Thoracic aorta (tissue), 2 donors: Measurements from ENCODE around the gene IL10. TPM values are rescaled to one million over a fixed set of nuclear protein-coding genes. Genes with fewer than 3 reads are reported as not detected.
A peak's percentile ranks its signal among the peaks of the same experiment; 100 is the strongest.

Experiments used
- ATAC-seq: fragments of 150-250 bp; one replicate; pipeline ENCODE4 v1.8.0; 2017; ENCODE audit warnings: low read depth; ENCODE audit not compliant: insufficient number of reproducible peaks, low FRiP score
- DNase-seq: peaks from one replicate; pipeline ENCODE4 v3.0.0-alpha.2; 2020; ENCODE audit warnings: low spot score
- H3K27ac ChIP-seq, 2 donors: fragments of 200-600 bp; sonication (generic); 1 replicate in 1 of 2; 2 replicates in 1 of 2; pipeline ENCODE4 v1.5.1; 2016; ENCODE audit warnings: mild to moderate bottlenecking in 2 of 2, moderate library complexity in 2 of 2
- H3K27me3 ChIP-seq: fragments of 200-600 bp; sonication (generic); replicated peaks from 2 replicates; pipeline ENCODE4 v1.6.0; 2016; ENCODE audit warnings: mild to moderate bottlenecking; ENCODE audit not compliant: insufficient read depth
- H3K36me3 ChIP-seq: fragments of 200-600 bp; sonication (generic); one replicate; pipeline ENCODE4 v1.5.1; 2016
- H3K4me1 ChIP-seq, 2 donors: fragments of 200-600 bp; sonication (generic); 1 replicate in 1 of 2; 2 replicates in 1 of 2; pipeline versions ENCODE4 v1.5.1 to v1.6.0; 2016; ENCODE audit warnings: low read depth in 2 of 2, mild to moderate bottlenecking in 1 of 2; ENCODE audit not compliant: control insufficient read depth in 1 of 2
- H3K4me3 ChIP-seq: fragments of 200-600 bp; sonication (generic); 2 replicates; pipeline ENCODE4 v1.5.1; 2016; ENCODE audit warnings: mild to moderate bottlenecking
- H3K9me3 ChIP-seq: fragments of 200-600 bp; sonication (generic); 2 replicates; pipeline ENCODE4 v1.5.1; 2016
- total RNA-seq, 2 donors: library from RNA; depleted of rRNA; stranded (reverse); fragments of >200 nt; gene quantifications; one replicate each; pipeline versions ENCODE4 v1.1.0 to v1.2.3, GENCODE V29; 2016
- TF ChIP-seq, protein P1 (sequence below): fragments of 200-600 bp; sonication (generic); IDR thresholded peaks from one replicate; pipeline ENCODE4 v1.5.1; 2019; ENCODE audit warnings: antibody characterized with exemption

IL10 gene
- total RNA-seq, 2 donors from 2014 or later: 19.8 to 40.9 TPM

DNA sequence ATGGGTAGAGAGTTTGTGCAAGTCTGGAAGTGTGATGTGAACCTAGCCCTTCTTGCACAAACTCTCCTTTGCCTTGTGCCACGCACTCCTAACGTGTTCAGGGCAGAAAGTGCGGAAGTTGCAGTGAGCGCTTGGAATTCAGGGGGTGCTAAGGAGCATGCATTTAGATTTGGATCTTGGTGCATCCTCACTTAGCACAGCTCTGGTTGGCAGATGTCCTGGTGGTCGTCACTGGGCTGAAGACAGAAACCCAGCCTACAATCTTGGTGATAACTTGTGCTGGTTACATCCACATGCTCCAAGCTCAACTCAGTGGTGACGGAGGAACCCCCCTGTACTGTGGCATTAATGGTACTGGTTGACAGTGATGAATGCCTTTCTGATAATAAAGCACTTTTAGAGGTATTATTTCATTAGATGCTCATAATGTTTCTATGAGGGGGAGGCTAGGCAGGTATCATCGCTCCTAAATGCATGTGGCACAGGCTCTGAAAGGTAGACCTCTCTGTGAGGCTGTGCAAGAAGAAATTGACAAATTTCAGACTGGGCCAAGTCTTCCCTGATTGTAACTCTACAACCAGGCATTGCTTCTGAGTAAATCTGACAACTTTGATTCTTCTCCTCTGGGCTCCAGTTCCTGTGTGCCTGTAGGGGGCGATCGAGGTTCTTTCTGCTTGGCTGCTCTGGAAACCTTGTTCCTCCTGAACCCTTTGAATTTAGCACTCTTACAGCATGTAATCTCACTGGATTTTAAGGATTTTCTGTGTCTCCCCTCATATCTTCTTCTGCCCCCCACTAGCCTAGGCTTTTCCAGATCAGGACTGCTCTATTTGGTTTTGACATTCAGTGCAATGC is 47.0 kb downstream of the IL10 start:
- H3K36me3 ChIP-seq: peaks cover 11% of the 10 kb centered on the region
- DNase-seq: no peak
- no peak for ATAC-seq
- no peak overlapping the region for H3K4me3 ChIP-seq
- H3K9me3 ChIP-seq: no peaks in the 10 kb centered on the region
- TF ChIP-seq, protein P1, sequence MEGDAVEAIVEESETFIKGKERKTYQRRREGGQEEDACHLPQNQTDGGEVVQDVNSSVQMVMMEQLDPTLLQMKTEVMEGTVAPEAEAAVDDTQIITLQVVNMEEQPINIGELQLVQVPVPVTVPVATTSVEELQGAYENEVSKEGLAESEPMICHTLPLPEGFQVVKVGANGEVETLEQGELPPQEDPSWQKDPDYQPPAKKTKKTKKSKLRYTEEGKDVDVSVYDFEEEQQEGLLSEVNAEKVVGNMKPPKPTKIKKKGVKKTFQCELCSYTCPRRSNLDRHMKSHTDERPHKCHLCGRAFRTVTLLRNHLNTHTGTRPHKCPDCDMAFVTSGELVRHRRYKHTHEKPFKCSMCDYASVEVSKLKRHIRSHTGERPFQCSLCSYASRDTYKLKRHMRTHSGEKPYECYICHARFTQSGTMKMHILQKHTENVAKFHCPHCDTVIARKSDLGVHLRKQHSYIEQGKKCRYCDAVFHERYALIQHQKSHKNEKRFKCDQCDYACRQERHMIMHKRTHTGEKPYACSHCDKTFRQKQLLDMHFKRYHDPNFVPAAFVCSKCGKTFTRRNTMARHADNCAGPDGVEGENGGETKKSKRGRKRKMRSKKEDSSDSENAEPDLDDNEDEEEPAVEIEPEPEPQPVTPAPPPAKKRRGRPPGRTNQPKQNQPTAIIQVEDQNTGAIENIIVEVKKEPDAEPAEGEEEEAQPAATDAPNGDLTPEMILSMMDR: peak; percentile 14
- peaks cover 34 to 67% of the 10 kb centered on the region in 2 donors for H3K4me1 ChIP-seq
- no peaks in the 10 kb centered on the region for H3K27me3 ChIP-seq
- no peak overlapping the region for H3K27ac ChIP-seq

DNA sequence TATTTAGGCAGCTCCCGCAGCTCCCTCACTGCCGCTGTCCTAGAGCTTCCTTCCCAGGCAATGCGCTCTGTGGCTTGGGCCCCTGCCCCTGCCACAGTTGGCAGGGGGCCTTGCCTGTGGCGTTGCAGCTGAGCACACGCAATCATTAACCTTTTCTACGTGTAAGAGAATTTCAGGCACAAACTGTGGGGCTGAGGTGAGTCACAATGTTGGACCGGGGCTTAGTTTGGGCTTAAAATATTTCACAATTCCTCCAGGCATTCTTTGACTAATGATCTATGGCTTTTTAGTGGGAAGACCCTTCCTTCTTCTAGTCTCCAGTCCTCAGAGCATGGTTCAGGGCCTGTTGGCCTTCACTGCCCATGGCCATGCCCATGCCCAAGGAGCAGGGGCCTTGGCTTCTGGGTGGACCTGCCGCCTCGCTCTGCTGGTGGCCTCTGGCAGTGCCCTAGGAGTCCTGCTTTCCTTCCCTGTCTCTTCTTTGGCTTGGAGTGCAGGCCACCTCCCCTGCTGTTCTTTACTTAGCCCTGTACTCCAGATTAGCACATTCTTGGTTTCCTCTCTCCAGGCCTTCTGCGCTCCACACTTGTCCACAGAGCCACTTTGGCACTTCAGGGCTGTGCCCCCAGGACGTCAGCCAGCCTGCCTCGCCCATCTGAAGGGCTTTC is 48.4 kb downstream of the IL10 start:
- H3K27ac ChIP-seq: peak overlapping the region; percentile 64 to 79
- peak overlapping the region; percentile 39 for H3K4me3 ChIP-seq
- DNase-seq (no peak), ATAC-seq (peak; percentile 39)
- H3K4me1 ChIP-seq: peaks cover 34 to 67% of the 10 kb centered on the region in 2 donors
- no peaks in the 10 kb centered on the region for H3K36me3 ChIP-seq
- no peaks in the 10 kb centered on the region for H3K9me3 ChIP-seq
- TF ChIP-seq, protein P1: peak; percentile 29
- no peaks in the 10 kb centered on the region for H3K27me3 ChIP-seq

DNA sequence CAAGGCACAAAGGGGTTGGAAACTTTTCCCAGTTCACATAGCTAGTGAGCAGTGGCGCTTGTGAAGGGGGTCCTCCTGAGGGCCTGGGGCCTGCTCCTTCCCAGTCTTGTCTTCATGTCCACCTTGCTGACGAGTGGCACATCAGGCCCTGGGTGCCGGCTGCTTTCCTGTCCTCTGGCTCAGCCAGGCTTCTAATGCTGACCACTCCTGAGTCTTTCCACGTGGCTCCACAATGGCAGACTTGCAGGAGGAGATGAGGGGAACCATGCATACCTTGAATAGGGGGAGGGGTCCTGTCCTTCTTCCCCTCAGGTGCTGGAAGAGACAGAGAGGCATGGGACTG is 48.9 kb downstream of the IL10 start:
- DNase-seq (no peak), ATAC-seq (no peak)
- peaks cover 34 to 65% of the 10 kb centered on the region in 2 donors for H3K4me1 ChIP-seq
- H3K27me3 ChIP-seq: no peaks in the 10 kb centered on the region
- no peaks in the 10 kb centered on the region for H3K36me3 ChIP-seq
- peak overlapping the region; percentile 39 for H3K4me3 ChIP-seq
- no peaks in the 10 kb centered on the region for H3K9me3 ChIP-seq
- peak overlapping the region; percentile 64 to 79 for H3K27ac ChIP-seq
- TF ChIP-seq, protein P1: no peak

DNA sequence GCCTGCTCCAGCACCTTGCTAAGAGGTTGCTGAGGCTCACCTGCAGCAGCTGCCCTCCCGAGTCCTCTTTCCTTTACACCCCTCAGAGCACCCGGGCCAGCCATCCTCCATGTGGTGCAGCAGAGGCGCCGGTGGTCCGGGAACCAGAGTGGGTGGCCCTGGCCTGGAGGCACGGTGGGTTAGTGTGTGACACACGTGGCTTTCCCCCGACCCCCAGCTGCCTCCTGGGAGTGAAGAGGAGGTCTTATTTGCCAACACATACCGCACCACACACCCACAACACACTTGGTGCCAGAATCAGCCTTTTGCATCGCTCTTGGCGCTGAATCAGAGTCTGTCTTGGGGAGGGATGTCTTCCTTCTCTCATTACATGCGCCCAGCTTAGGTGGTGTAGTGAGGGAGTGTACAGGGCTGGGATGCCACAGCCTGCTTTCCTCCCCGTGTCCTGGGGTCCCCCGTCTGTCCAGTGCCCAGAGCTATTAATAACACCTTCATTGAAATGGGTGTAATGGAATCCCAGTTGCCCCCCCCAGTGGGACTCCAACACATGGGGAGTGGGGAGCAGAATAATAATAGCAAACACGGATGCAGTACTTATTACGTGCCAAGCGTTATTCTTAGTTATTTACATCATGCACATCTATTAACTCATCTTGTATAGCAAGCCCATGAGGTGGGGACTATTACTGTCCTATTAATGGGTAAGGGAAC is 49.4 kb downstream of the IL10 start:
- Histone ChIP-seq H3K4me3 (no peak overlapping the region), H3K9me3 (no peaks in the 10 kb centered on the region), H3K4me1 (peaks cover 34 to 60% of the 10 kb centered on the region in 2 donors), H3K36me3 (no peaks in the 10 kb centered on the region), H3K27ac (peak overlapping the region; percentile 64 to 79), H3K27me3 (no peaks in the 10 kb centered on the region)
- DNase-seq (no peak), ATAC-seq (no peak)
- TF ChIP-seq, protein P1: no peak

DNA sequence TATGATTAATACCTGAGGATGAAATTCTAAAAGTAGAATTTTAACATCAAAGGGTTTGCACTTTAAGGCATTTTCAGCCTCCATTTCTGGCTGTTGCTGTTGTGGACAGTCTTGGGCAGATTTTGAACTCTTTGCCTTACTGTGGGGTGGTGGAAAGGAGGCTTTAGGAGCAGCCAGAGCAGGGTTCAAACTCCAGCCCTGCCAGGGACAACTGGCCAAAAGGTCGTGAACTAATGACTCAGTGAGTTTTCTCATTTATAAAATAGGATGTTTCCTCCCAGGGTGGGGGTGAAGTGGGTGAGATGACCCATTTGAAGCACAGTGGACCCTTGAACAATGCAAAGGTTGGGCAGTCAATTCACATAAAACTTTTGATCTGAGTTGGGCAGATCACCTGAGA is 50.8 kb downstream of the IL10 start:
- Histone ChIP-seq H3K27me3 (no peaks in the 10 kb centered on the region), H3K27ac (no peak overlapping the region), H3K36me3 (no peaks in the 10 kb centered on the region), H3K4me1 (peaks cover 40 to 56% of the 10 kb centered on the region in 2 donors), H3K9me3 (no peaks in the 10 kb centered on the region), H3K4me3 (no peak overlapping the region)
- ATAC-seq (no peak), DNase-seq (no peak)
- TF ChIP-seq, protein P1: no peak
